Naive B cell (primary cell): ENCODE data around the gene GARS1. TPM values are rescaled to one million over a fixed set of nuclear protein-coding genes. Genes with fewer than 3 reads are reported as not detected.

ENCODE experiments used
- ATAC-seq, 2 donors: fragments of 150-1000 bp; cut with Tn5 transposase; 2 replicates each; pipeline ENCODE4 v1.10.0; 2021; ENCODE audit warnings: low read depth in 2 of 2, mild to moderate bottlenecking in 2 of 2, moderate library complexity in 2 of 2
- DNase-seq: peaks from one replicate; pipeline ENCODE4 v3.0.0; 2022
- H3K27ac Mint-ChIP-seq, 6 donors: one replicate each; pipeline ENCODE4 v1.8.0; 2020 to 2022; ENCODE audit warnings: mild to moderate bottlenecking in 6 of 6, mixed read lengths in 6 of 6, moderate library complexity in 5 of 6, inconsistent platforms in 2 of 6
- H3K27me3 Mint-ChIP-seq, 3 donors: one replicate each; pipeline ENCODE4 v1.8.0; 2021 to 2022; ENCODE audit warnings: mixed read lengths in 3 of 3, mild to moderate bottlenecking in 1 of 3
- H3K36me3 Mint-ChIP-seq, 2 donors: one replicate each; pipeline ENCODE4 v1.8.0; 2020 to 2022; ENCODE audit warnings: mixed read lengths in 2 of 2, inconsistent platforms in 1 of 2, mild to moderate bottlenecking in 1 of 2
- H3K4me1 Mint-ChIP-seq, 3 donors: one replicate each; pipeline ENCODE4 v1.8.0; 2020 to 2022; ENCODE audit warnings: mixed read lengths in 3 of 3, inconsistent platforms in 1 of 3, mild to moderate bottlenecking in 1 of 3, moderate library complexity in 1 of 3
- H3K4me3 Mint-ChIP-seq, 8 donors: one replicate each; pipeline ENCODE4 v1.8.0; 2020 to 2022; ENCODE audit warnings: mild to moderate bottlenecking in 8 of 8, mixed read lengths in 8 of 8, moderate library complexity in 8 of 8, inconsistent platforms in 2 of 8
- H3K9me3 Mint-ChIP-seq, 7 donors: one replicate each; pipeline ENCODE4 v1.8.0; 2020 to 2022; ENCODE audit warnings: mixed read lengths in 7 of 7, mild to moderate bottlenecking in 5 of 7, inconsistent platforms in 2 of 7, moderate library complexity in 1 of 7
- polyA plus RNA-seq, 6 donors: library from polyadenylated mRNA; unstranded; fragments of 300-500 nt; fragmentation: Illumina TruSeq; gene quantifications; one replicate each; pipeline ENCODE4 v1.2.3, GENCODE V29; 2021; ENCODE audit warnings: low read depth in 6 of 6

Gene GARS1
- polyA plus RNA-seq, 6 donors from 2014 or later = 46.9 to 72.4 (median 55.9) TPM

DNA sequence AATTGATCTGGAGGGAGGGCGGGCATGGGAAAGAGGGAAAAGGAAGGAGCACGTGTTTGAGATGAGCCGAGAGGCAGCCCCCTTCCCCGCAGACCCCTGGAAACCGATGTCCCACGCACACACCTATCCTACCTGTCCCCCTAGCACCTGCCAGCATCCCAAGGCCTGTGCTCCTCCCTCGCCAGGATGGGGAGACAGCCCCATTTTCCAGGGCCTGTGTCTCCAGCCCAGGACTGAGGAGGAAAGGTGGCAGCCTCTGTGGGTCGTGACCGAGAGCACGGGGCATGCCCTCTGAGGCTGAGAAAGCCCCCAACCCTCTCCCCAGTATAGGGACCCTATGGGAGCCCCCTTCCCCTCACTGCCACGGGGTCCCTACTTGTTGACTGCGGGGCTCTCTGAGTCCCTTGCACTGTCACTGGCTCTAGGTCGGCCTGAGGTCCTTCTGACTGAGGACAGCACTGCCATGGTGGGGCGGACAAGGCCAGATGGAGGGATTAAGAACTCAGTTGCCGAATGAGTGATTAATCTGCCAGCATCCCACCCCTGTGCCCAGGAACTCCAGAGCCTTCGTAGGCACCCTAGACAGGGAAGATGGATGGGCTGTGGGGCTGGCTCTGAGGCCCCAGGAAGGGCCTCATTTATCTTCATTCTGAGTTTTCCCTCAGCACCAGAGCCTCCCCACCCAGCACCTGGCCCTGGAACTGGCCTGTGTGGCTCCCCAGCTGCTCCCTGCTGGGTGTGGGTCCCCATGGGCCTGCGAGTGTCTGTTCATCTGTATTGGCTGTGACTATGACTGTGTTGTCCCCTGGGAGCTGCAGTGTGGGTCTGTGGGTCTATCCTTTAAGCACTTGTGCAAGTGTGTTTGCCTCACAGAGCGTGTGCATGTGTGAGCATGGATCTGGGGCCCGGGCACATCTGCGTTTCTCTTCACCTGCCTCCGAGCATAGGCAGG lies 61.6 kb downstream of the GARS1 start:
- Mint-ChIP-seq H3K9me3 (peaks cover 0 to 4% (median 0%) of the 10 kb centered on the region in 7 donors), H3K27ac (peak overlapping the region in 1 of 6 donors; percentile 39), H3K36me3 (no peaks in the 10 kb centered on the region), H3K4me1 (peaks cover 0 to 4% (median 0%) of the 10 kb centered on the region in 3 donors), H3K27me3 (no peaks in the 10 kb centered on the region), H3K4me3 (no peak overlapping the region)
- DNase-seq (no peak), ATAC-seq (no peak)

DNA sequence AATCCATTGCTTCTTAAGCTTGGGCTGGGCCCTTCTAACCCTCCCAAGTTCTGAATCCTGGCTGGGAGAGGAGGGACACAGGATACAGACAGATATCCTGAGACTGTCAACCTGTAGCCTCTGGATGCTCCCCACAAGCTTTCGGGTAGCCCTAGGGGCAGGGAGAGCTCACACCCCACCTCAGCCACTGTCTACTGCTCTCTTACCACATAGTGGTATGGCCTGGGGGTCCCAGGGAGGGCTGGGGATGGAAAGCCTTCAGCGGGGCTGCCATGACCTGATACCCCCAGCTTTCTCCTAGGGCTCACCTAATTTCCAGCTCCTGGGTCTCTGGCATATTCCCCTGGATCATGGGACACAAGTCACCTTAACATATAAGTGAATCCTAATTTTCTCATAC lies 62.5 kb downstream of the GARS1 start:
- ATAC-seq (no peak), DNase-seq (no peak)
- H3K36me3 Mint-ChIP-seq = no peaks in the 10 kb centered on the region
- H3K4me3 Mint-ChIP-seq = no peak overlapping the region
- H3K27me3 Mint-ChIP-seq = peaks cover 0 to 4% (median 2%) of the 10 kb centered on the region in 3 donors
- peaks cover 0 to 4% (median 0%) of the 10 kb centered on the region in 7 donors for H3K9me3 Mint-ChIP-seq
- peak overlapping the region in 1 of 6 donors; percentile 6 for H3K27ac Mint-ChIP-seq
- H3K4me1 Mint-ChIP-seq = peaks cover 0 to 4% (median 0%) of the 10 kb centered on the region in 3 donors

DNA sequence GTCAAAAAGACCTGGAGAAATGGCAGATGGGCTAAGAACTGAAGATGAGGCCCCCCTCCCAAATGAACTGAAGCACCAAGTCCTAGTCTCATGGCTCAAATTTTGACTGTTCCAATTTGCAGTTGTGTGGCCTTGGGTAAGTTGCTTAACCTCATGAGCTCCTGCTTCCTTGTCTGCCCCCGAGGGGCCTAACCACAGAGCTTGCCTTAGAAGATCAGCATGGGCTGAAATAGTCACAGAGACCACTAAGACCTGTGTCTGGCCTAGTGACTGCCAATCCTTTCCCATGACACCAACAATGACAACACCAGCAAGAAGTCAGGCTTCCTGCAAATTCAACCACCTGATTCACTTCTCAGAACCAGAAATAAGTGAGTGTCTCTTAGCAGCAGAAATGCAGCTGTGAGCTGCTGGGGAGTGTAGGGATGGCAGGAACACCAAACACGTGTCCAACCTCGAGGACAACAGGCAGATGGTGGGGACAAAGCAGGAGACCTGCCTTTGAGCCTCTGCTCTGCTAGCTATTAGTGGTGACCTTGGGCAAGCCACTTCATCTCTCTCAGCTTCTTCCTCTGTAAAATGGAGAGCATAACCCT lies 63.9 kb downstream of the GARS1 start:
- Mint-ChIP-seq H3K4me3 (no peak overlapping the region), H3K27me3 (peaks cover 0 to 7% (median 5%) of the 10 kb centered on the region in 3 donors), H3K27ac (no peak overlapping the region), H3K36me3 (no peaks in the 10 kb centered on the region), H3K9me3 (peaks cover 0 to 4% (median 0%) of the 10 kb centered on the region in 7 donors), H3K4me1 (peaks cover 0 to 4% (median 0%) of the 10 kb centered on the region in 3 donors)
- no peak for ATAC-seq
- no peak for DNase-seq

DNA sequence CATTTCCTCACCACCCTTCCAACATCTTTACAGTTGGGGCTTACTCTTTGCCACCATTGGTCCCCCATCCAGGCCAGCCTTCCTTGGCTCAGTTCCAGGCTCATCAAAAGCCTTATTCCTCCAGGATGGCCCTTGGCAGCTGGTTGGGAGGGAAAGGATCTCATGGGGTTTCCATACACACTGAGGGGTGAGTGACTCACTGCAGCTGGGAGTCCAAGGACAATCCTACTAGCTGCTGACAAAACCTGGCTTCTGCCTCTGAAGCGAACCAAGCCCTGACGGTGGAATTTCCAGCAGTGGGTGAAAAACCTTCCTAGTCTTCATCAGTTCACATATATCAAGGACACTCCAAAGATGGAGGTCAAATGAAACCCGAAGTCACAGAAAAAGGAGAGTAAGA lies 64.6 kb downstream of the GARS1 start:
- peak overlapping the region in 1 of 6 donors; percentile 73 for H3K27ac Mint-ChIP-seq
- no peak for DNase-seq

DNA sequence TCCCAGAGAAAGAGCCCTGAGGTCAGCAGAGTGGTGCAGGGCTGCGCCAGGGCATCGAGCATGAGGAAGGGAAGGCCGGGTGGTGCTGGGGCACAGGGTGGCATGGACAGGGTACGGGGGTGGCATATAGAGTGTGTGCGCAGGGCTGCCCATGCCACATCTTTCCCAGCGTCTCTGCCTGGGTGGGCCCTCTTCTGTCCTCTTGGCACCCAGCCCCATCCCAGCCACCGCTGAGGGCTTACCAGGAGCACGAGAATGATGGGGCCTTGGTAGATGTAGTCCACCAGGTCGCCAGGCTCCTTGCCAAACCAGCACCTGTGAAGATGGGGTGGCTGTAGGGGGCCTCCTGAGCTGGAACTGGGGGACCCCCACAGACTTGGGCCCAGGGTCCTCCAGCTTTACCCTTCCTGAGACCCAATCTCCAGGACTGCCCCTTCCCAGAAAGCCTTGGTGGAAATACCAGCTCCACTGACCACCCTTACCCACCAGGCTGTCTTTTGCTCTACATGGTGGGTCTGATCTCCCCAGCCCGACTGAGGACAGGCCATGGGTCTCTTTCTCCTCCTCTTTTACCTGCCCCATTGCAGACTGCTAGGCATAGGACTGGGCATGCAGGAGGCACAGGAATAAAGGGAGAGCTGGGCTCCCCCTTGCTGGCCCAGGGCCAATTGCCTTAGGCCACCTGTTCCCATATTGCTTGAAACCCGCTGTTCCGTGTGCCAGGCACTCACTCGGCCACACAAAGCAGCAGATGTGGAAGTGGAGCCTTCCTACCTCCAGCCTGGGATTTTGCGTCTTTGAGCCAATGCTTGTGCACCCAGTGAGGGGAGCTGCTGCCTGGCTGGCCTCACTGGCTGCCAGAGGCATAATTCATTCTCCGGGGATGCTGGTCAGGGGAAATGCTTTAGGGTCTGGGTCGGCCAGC lies 65.9 kb downstream of the GARS1 start:
- DNase-seq (no peak), ATAC-seq (no peak)
- H3K9me3 Mint-ChIP-seq = peaks cover 0 to 4% (median 0%) of the 10 kb centered on the region in 7 donors
- no peaks in the 10 kb centered on the region for H3K4me1 Mint-ChIP-seq
- no peak overlapping the region for H3K4me3 Mint-ChIP-seq
- no peaks in the 10 kb centered on the region for H3K36me3 Mint-ChIP-seq
- H3K27ac Mint-ChIP-seq = no peak overlapping the region
- H3K27me3 Mint-ChIP-seq = peaks cover 0 to 17% (median 15%) of the 10 kb centered on the region in 3 donors

More for the DNA sequence above, 64.6 kb downstream of the GARS1 start:
- Mint-ChIP-seq H3K36me3 (no peaks in the 10 kb centered on the region), H3K9me3 (peaks cover 0 to 4% (median 0%) of the 10 kb centered on the region in 7 donors), H3K4me3 (no peak overlapping the region), H3K4me1 (peaks cover 0 to 4% (median 0%) of the 10 kb centered on the region in 3 donors), H3K27me3 (peaks cover 0 to 13% (median 10%) of the 10 kb centered on the region in 3 donors)
- ATAC-seq = no peak

DNA sequence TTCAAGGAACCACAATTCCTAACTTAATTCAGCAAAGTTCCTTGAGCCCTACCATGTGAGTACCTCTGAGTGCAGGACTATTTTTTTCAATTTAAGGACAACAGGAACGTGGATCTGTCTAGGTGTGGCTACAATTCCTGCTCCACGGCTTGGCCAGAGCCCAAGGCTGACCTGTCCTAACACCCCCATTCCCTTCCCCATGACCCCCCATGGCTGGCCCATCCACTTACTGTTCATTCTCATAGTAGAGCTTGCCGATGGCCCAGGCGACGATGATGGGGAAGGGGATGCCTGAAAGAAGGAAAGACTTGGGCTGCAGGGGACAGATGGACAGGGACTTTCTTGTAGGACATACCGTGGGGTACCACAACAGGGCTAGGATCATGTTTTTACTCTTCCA lies 67.2 kb downstream of the GARS1 start:
- Mint-ChIP-seq H3K4me1 (no peaks in the 10 kb centered on the region), H3K27me3 (peaks cover 0 to 17% (median 15%) of the 10 kb centered on the region in 3 donors), H3K27ac (no peak overlapping the region), H3K9me3 (peaks cover 0 to 4% (median 0%) of the 10 kb centered on the region in 7 donors), H3K36me3 (no peaks in the 10 kb centered on the region), H3K4me3 (peak overlapping the region in 1 of 8 donors; percentile 45)
- DNase-seq (no peak), ATAC-seq (no peak)

DNA sequence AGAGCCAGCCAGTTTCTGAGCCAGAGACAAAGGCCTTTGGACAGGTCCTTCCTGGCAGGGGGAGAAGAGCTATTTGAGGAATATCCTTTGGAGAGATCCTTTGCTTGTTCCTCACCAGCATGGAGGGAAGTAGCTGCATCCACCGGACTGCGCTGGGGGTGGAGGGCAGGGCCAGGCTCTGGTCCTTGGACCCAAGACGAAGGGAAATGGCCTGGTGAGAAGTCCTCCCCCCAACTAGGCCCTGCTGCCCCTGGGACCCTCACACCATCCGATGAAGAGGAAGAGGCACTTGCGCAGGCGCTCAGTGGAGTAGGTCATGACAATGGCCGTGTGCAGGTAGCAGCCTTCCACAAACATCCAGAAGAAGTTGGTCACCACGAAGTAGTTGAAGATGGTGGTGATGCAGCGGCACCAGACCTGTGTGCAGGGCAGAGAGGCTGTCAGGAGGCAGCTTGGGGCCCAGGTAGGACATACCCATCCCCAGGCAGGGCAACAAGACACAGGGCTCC lies 67.8 kb downstream of the GARS1 start:
- Mint-ChIP-seq H3K4me1 (no peaks in the 10 kb centered on the region), H3K27me3 (peaks cover 0 to 17% (median 15%) of the 10 kb centered on the region in 3 donors), H3K36me3 (no peaks in the 10 kb centered on the region), H3K4me3 (peak overlapping the region in 1 of 8 donors; percentile 45), H3K9me3 (peaks cover 0 to 4% (median 0%) of the 10 kb centered on the region in 7 donors), H3K27ac (no peak overlapping the region)
- DNase-seq = no peak
- ATAC-seq = no peak

DNA sequence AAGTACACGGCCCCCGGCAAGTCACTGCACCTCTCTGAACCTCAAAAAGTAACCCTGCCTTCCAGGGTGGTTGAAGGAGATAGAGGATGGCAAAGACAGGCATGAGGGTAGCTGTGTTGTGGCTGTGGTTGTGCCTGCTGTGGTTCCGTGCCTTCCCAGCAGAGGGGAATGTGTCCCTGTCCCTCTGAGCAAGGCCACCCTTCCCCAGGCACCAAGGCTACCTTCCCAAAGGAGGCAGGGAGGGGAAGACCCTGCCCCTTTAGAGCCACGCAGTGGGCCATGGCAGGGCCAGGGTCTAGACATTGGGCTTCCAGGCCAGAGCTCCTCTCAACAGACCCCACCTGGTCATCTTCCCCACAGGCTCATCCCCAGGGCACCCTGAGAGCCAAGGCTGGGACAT lies 68.7 kb downstream of the GARS1 start:
- Mint-ChIP-seq H3K36me3 (no peaks in the 10 kb centered on the region), H3K27me3 (peaks cover 0 to 17% (median 15%) of the 10 kb centered on the region in 3 donors), H3K4me1 (no peaks in the 10 kb centered on the region), H3K9me3 (no peaks in the 10 kb centered on the region), H3K4me3 (no peak overlapping the region), H3K27ac (no peak overlapping the region)
- DNase-seq (no peak), ATAC-seq (no peak)

DNA sequence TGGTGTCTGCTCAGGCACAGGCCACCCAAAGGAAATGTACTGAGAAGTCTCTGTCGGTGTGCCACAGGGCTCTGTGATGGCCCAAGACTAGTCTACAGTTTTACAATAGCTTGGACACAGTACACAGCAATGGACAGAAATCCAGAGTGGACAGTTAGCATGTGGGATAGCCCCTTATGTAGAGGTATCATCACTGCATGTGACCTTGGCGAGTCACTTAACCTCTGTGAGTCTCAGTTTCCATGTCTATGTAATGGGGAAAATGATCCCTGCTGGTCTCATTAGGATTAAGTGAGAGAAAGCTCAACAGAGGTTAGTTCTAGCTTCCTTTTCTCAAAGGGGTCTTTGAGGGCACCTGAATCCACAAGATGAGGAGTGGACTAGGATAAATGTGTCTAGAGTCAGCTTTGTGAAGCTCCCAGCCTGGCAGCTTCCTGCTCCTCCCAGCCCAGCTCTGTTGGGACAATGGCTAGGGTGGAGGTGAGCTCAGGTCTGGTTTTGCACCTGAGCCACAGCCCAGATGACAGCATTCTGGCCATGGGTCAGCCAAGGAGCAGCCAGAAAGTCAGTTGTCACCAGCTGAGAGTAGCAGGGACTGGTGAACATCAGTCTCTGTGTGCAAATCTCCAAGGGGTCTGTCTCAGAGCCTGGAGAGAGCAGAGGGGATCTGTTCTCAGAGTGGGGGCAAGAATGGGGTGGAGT lies 69.7 kb downstream of the GARS1 start:
- Mint-ChIP-seq H3K36me3 (no peaks in the 10 kb centered on the region), H3K27me3 (peaks cover 0 to 19% (median 18%) of the 10 kb centered on the region in 3 donors), H3K9me3 (no peaks in the 10 kb centered on the region), H3K4me1 (no peaks in the 10 kb centered on the region), H3K4me3 (peak overlapping the region in 1 of 8 donors; percentile 47), H3K27ac (no peak overlapping the region)
- no peak for DNase-seq
- no peak for ATAC-seq

DNA sequence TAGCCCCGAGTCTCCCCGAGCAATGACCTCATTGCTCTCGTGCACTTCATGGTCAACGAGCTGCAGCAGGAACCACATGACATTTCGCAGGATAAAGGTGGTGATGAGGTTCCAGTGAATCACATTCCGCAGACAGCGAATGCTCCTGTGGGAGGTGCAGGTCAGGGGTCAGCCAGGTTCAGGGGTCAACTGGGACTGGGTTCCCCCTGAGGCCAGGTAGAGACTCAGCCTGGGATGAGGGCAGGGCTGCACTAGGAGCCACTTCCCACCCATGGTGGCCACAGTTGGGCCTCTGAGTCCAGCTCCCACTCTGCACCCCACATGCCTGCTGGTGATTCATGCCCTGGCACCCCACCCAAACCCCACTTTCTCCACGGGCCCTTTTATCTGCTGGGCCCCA lies 70.4 kb downstream of the GARS1 start:
- no peak for ATAC-seq
- H3K4me1 Mint-ChIP-seq = no peaks in the 10 kb centered on the region
- no peak overlapping the region for H3K4me3 Mint-ChIP-seq
- H3K27ac Mint-ChIP-seq = no peak overlapping the region
- peaks cover 6 to 26% (median 25%) of the 10 kb centered on the region in 3 donors for H3K27me3 Mint-ChIP-seq
- H3K9me3 Mint-ChIP-seq = no peaks in the 10 kb centered on the region
- H3K36me3 Mint-ChIP-seq = no peaks in the 10 kb centered on the region
- DNase-seq = no peak

DNA sequence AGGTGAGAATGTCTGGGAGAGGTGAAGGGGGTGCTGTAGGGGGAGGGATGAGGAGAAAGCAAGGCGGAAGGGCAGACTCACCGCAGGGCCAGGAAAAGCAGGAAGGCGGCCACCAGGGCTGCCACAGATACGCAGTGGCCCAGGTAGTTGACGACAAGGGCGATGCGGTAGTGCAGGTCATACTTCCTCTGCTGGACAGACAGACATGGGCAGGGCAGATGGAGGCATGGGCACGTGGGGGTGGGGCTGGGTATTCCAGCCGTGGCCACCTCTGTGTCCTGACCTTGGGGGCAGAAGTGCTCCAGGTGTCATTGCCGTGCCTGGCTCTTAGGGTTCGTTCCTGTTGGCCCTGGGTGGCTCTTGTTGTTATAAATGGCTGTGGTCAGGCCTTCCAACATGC lies 70.8 kb downstream of the GARS1 start:
- Mint-ChIP-seq H3K27me3 (peaks cover 7 to 30% (median 29%) of the 10 kb centered on the region in 3 donors), H3K4me3 (no peak overlapping the region), H3K36me3 (no peaks in the 10 kb centered on the region), H3K27ac (no peak overlapping the region), H3K4me1 (no peaks in the 10 kb centered on the region), H3K9me3 (no peaks in the 10 kb centered on the region)
- DNase-seq (no peak), ATAC-seq (no peak)

DNA sequence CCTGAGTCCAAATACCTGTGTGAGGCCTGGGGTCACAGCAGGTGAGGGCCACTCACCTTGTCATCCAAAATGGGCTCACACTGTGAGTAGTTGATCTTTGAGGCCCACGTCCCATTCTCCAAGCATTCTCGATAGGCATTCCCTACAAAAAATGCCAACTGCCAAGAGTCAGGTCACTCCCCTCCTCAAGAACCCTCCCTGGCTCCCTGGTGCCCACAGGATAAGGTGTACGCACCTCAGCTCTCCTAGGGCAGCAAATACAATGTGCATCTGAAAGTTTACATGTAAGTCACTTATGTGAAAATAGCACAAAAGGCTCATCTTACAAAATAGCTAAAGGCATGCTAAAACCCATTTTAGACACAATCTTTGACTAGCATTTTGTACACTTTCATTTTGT lies 72.5 kb downstream of the GARS1 start:
- DNase-seq = no peak
- Mint-ChIP-seq H3K36me3 (no peaks in the 10 kb centered on the region), H3K27me3 (peaks cover 7 to 40% (median 39%) of the 10 kb centered on the region in 3 donors), H3K4me1 (no peaks in the 10 kb centered on the region), H3K9me3 (peaks cover 0 to 5% (median 0%) of the 10 kb centered on the region in 7 donors), H3K4me3 (no peak overlapping the region), H3K27ac (no peak overlapping the region)
- no peak for ATAC-seq
